Eye (tissue), 1 donor: ENCODE results near the gene ZG16.
"Not testable (repeated sequence)": the region's sequence is repeated elsewhere in the genome, so short reads cannot be mapped to it uniquely, and the experiment has no call there.

Experiments used
- DNase-seq: peaks from one replicate; pipeline ENCODE4 v3.0.0-alpha.2; 2015

ZG16 gene, protein sequence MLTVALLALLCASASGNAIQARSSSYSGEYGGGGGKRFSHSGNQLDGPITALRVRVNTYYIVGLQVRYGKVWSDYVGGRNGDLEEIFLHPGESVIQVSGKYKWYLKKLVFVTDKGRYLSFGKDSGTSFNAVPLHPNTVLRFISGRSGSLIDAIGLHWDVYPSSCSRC

DNA sequence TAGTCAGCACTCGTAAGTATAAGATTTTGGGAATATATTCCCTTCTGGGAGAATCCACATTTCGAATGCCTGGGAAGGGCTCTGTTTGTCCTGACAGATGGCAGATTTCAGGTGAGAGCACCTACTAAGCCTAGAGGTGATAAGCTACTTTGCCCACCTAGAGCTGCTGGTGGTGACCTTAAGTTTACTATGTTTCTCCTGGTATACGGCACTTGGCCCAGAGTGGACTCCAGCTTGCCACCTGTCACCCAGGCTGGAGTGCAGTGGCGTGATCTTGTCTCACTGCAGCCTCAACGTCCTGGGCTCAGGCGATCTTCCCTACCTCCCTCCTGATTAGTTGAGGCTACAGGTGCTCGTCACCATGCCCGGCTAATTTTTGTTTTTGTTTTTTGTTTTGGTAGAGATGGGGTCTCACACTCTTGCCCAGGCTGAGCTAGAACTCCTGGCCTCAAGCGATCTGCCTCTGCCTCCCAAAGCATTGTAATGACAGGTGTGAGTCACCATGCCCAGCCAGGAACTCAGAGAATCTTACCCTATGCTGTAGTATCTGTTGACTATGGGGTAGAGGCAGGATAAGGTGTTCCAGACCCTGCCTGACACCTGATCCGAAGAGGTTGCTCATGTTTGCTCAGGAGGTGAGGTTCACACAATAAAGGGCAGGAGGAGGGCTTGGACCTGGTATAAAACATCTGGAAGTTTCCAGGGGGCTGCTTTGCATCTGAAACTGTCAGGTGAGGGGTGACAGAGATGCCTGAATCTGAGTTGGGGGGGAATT, at the start of gene ZG16:
Gene ZG16 (plus strand): TSS at position 681 of the 775 bp plus-strand sequence. CDS start 1,011 bp downstream, outside the sequence.
- DNase-seq = no peak

DNA sequence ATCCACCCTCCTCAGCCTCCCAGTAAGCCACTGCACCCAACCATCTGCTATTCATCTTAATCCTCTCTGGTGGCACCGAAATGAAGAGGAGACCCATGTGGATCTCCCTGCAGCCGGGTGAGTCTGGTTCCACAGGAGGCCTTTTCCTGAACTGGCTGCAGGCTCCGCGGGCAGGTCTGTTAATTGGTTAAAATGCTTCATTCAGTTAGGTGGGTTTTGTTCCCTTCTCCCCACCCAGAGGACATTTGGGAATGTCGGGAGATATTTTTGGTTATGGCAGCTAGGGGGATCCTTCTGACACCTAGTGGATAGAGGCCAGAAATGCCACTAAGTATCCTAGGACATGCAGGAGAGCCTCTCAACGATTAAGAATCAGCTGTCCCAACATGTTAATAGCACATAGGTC, 48.9 kb upstream of the ZG16 start:
- peak; percentile 68 for DNase-seq

DNA sequence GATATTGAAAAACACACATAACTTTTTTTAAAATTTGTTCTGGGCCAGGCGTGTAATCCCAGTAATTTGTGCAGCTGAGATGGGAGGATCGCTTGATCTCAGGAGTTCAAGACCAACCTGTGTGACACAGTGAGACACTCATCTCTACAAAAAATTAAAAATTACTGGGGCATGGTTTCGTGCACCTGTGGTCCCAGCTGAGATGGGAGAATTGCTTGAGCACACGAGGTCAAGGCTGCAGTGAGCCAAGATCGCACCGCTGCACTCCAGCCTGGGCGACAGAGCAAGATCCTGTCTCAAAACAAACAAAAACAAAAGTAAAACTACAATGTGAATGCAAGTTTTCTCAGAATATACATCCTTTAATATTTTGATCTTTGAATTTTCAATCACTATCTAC, 47.4 kb upstream of the ZG16 start:
- no peak for DNase-seq

DNA sequence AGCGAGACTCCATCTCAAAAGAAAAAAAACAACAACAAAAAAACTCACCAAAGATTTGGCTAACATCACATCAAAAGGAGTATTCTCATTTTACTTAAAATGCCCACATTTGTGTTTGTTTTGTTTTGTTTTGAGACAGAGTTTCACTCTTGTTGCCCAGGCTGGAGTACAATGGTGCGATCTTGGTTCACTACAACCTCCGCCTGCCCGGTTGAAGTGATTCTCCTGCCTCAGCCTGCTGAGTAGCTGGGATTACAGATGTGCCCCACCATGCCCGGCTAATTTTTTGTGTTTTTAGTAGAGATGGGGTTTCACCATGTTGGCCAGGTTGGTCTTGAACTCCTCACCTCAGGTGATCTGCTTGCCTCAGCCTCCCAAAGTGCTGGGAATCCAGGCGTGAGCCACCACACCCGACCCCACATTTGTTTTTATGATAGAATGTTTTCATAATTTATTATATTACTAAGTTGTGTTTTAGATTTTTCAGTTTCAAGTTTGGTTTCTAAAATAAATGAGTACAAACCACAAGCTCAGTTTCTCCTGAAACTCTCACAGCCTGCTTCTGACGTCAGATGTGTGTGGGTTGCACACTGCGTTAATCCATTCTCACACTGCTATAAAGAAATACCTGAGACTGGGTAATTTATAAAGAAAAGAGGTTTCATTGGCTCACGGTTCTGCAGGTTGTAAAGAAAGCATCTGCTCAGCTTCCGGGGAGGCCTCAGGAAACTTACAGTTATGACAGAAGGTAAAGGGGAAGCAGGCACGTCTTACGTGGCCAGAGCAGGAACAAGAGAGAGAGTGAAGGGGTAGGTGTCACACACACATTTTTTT, 46.1 kb upstream of the ZG16 start:
- not testable (repeated sequence) for DNase-seq

DNA sequence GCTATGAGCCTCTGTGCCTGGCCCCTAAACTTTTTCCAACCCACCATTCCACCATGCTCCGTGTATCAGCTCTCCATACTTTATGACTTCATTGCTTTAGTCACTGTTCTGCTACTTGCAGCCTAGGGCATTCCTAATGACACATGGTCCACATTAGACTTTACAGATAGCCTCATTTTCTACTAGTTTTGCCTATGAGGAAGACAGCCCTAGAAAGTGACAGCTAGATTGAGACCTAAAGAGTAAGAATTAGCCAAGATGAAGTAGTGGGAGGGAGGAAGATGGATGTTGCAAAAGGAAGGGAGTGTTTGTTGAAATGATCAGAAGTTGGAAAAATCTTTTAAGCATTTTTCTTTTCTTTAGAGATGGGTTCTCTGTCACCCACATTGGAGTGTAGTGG, 43.3 kb upstream of the ZG16 start:
- no peak for DNase-seq

DNA sequence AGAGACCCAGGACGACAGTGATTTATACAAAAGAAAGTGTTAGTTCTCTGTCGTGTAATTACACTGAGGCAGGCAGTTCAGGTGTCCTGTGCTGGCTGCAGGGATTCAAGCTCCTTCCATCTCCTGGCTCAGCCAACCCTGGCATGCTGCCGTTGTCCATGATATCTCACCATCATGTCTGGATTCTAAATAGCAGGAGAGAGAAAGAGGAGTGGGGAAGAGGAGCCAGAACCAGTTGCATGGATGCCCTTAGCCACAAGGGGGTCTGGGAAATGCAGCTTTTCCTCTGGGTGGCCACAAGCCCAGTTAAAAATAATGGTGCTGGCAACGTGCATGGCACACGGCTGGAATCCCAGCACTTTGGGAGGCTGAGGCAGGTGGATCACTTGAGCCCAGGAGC, 41.9 kb upstream of the ZG16 start:
- DNase-seq = no peak

DNA sequence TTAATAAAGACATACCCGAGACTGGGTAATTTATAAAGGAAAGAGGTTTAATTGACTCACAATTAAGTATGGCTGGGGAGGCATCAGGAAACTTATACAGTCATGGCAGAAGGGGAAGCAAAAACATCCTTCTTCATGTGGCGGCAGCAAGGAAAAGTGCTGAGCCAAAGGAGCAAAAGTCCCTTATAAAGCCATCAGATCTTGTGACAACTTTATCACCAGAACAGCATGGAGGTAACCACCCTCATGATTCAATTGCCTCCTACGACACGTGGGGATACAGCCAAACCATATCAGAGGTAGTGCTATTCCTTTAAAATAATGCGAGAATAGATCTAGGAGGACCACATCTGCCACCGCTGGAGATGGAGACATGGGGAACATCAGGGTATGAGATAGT, 41.3 kb upstream of the ZG16 start:
- DNase-seq = no peak

DNA sequence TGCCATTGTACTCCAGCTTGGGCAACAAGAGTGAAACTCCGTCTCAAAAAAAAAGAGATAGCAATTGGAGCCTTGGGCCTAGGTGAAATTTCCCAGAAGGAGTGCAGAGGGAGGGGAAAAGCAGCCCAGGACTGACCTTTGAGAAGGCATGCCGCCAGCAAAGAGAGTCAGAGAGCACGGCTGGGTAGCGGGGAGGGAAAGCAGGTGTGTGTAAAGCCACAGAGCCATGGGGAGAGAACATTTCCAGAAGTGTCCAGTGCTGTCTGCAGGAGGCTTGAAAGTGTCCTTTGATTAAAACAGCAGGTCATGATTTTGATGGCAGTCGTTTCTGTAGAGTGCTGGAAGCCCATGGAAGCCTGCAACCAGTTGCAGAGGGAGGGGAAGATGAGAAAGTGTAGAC, 40.3 kb upstream of the ZG16 start:
- DNase-seq = no peak

DNA sequence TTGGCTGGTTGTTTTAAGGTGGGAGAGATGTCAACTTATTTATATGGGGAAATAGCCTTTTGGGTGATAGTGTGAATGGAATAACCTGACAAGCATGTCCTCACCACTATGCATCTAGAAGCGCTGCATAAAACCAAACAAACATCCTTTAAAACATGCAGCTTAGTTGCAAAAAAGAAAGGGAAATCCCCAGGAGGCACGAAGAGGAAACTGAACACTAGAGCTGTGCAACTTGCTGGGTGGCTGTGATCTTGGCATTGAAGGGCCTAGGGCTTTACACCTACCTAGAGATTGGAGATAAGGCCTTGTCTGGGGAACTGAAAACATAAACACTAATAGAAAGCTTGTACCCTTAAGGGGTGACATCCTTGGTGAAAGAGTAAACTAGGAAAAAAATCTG, 39.5 kb upstream of the ZG16 start:
- no peak for DNase-seq

DNA sequence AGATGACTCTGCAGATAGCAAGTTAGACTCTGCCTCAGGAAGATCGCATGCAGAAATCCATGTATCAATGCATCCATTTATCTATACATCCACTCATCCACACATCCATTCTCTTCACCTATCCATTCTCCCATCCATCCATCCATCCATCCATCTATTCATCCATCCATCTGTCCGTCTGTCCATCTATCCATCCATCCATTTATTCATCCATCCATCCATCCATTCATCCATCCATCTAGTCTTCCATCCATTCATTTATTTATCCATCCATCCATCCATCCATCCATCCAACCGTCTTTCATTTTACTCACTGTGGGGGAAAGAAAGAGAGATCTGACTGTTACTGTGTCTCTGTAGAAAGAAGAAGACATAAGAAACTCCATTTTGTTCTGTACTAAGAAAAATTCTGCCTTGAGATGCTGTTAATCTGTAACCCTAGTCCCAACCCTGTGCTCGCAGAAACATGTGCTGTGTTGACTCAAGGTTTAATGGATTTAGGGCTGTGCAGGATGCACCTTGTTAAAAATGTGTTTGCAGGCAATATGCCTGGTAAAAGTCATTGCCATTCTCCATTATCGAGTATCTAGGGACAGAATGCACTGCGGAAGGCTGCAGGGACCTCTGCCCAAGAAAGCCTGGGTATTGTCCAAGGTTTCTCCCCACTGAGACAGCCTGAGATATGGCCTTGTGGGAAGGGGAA, 38.0 kb upstream of the ZG16 start:
- not testable (repeated sequence) for DNase-seq

DNA sequence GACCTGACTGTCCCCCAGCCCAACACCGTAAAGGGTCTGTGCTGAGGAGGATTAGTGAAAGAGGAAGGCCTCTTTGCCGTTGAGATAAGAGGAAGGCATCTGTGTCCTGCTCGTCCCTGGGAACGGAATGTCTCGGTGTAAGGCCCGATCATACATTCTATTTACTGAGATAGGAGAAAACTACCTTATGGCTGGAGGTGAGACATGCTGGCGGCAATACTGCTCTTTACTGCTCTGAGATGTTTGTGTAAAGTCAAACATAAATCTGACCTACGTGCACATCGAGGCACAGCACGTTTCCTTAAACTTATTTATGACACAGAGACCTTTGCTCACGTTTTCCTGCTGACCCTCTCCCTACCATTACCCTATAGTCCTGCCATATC, 37.4 kb upstream of the ZG16 start:
- DNase-seq = not testable (repeated sequence)

DNA sequence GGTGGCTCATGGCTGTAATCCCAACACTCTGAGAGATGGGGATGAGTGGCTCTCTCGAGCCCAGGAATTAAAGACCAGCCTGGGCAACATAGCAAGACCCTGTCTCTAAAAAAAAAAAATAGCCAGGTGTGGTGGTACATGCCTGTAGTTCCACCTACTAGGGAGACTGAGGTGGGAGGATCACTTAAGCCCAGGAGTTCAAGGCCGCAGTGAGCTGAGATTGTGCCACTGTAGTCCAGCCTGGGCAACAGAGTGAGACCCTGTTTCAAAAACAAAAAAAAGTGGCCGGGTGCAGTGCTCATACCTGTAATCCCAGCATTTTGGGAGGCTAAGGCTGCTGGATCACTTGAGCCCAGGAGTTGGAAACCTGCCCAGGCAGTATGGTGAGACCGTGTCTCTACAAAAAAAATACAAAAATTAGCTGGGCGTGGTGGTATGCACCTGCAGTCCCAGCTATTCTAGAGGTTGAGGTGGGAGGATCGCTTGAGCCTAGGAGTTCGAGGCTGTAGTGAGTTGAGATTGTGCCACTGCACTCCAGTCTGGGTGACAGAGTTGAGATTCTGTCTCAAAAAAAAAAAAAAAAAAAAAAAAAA, 35.3 kb upstream of the ZG16 start:
- no peak for DNase-seq

DNA sequence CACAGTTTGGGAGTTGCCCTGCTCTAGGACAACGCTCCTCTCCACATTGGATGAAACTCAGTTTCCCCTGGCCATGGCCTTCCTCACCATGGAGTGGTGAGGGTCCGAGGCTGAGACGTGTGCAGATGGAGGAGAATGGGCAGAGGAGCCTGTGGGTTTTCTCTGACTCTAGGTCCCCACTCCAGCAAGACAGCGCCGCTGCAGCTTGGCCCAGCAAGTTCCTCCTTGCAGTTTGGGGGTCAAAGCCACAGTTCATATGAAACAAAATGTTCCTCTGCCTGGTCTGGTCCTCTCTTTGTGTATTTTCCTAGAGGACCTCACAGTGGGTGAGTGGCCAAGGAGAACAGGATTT, 34.6 kb upstream of the ZG16 start:
- no peak for DNase-seq

DNA sequence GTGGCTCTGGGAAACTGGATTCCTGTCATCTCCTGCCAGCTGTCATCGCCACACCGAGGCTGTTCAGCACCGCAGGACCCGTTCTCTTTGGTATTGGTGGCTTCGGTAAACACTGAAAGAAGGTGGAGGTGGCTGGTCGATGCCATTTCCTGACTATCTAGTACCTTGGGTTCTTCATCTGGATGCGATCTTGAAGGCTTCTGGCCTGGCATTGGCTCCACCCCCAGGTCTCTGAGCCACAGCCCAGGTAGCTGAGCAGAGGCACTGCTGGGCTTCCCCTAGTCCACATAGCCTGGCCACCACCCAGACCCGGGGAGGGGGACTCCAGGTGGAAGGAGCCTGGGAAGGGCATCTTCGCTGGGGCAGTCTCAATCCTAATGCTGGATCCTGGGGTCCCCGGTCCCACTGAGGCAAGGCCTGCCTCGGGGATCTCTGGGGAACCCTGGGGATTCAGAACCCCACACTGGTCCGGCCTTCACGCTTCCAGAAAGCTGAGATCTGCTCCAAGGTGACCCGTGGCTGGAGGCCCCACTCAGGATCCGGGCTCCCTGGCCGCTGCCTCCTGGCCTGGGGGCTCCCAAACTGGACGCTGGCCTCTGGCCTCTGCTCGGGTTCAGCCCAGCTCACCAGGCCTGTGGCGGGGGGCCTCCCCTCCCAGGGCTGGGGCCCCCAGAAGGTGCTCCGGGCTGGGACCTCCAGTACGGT, 34.1 kb upstream of the ZG16 start:
- DNase-seq = no peak

DNA sequence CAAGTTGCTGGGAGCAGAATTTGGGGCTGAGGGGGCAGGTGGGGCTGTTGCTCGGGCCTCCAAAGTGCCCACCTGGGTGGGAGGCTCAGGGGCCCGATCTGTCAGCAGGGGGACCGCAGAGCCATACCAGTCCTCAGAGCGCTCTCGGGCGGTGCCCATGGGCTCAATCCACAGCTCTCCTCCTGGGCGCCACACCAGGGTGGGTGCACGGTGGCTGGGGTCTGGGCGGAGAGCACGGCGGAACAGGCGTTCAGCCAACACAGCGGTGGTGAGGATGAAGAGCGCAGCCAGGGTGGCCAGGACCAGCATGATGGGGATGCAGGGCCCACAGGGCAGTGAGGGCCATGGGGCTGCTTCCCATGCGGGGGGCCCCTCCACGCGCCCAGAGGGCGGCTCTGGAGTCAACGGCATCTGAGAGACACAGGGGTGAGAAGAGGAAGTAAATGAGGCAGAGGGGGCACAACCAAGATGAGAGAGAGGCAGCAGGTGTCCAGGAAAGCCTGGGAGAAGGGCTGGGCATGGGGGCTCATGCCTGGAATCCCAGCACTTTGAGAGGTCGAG, 33.4 kb upstream of the ZG16 start:
- no peak for DNase-seq

DNA sequence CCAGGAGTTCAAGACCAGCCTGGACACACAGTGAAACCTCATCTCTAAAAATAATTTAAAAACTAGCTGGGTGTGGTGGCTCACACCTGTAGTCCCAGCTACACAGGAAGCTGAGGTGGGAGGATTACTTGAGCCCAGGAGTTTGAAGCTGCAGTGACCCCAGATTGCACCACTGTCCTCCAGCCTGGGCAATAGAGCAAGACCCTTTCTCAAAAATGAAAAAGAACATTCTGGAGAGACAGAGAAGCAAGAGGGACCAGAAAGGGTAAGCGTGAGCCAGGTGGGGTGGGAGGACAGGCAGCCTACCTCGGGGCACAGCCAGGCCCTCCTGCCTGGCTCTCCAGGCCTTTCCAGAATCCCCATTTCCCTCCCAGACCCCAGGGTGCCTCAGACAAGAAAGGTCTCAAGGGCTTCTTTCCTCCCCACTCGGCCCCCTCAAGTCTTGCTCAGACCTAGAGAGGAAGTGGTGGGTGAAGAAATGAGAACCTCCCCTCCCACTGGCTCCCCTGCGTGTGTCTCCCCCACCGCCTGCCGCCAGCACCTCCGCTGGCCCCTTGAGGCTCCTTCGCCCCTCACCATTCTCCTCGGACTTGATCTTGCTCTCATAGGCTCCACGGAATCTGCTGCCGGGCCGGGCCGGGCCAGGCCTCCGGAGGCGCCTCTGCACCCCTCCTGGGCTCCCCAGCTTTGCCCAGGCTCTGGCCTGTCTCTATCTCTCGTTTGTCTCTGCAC, 32.8 kb upstream of the ZG16 start:
- no peak for DNase-seq

DNA sequence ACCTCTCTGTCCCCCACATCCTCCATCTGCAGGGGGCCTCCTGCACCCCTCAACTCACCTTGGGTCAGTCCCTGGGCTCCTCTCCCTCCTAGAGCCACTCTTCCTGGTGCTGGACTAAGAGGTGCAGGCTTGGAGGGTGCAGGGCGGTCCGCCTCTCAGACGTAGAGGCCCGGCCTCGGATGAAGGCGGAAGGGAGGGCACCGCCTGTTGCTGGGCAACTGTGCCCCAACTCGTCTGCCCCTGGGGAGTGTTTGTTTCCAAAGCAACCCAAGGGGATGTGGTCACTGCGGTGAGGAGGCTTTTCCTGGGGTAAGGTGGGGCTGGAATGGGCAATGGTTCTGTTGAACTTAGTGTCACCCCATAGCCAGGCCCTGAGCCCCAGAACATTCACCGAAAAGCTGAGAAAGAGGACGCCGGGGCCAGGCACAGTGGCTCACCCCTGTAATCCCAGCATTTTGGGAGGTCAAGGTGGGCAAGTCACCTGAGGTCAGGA, 32.2 kb upstream of the ZG16 start, which contains the start of gene C16orf54:
Gene C16orf54 (minus strand): TSS at position 138 of the 493 bp plus-strand sequence. CDS start 1,039 bp downstream, outside the sequence.
- DNase-seq = no peak

DNA sequence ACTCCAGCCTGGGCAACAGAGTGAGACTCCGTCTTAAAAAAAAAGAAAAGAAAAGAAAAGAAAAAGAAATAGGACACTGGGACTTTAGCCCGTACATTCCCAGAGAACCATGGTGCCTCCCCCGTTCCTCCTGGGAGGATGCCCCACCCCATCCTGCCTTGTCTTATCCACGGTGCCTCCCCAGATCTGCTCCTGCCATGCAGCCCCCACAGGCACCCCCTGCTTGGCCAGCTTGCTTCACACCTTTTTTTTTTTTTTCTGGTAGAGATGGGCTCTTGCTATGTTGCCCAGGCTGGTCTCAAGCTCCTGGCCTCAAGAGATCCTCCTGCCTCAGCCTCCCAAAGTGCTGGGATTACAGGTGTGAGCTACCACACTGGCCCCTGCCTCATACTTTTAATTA, 31.5 kb upstream of the ZG16 start:
- not testable (repeated sequence) for DNase-seq

DNA sequence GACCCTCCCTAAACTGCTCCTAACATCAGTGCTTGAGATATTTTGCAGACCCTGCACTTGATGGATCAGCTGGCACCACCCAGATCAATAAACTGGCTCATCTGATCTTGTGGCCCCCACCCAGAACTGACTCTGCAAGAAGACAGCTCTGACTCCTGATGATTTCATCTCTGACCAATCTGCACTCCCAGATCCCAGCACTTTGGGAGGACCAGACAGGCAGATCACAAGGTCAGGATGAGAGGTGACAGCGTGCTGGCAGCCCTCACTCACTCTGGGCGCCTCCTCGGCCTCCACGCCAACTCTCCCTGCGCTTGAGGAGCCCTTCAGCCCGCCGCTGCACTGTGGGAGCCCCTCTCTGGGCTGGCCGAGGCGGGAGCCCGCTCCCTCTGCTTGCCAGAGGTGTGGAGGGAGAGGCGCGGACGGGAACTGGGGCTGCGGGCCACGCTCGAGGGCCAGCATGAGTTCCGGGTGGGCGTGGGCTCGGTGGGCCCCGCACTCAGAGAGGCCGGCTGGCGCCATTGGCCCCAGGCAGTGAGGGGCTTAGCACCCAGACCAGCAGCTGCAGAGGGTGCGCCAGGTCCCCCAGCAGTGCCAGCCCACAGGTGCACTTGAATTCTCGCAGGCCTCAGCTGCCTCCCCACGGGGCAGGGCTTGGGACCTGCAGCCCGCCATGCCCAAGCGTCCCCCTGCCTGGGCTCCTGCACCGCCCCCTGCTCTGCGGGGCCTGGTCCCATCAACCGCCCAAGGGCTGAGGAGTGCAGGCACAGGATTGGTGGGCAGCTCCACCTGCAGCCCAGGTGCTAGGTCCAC, 29.9 kb upstream of the ZG16 start:
- no peak for DNase-seq

DNA sequence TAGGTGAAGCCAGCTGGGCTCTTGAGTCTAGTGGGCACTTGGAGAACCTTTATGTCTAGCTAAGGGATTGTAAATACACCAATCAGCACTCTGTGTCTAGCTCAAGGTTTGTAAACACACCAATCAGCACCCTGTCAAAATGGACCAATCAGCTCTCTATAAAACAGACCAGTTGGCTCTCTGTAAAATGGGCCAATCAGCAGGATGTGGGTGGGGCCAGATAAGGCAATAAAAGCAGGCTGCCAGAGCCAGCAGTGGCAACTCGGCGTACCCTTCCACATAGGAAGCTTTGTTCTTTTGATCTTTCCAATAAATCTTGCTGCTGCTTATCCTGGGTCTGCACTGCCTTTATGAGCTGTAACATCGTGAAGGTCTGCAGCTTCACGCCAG, 29.3 kb upstream of the ZG16 start:
- DNase-seq = not testable (repeated sequence)
